Colonic mucosa (tissue), 4 donors: ENCODE results near the gene TRIP10. TPM values are rescaled to one million over a fixed set of nuclear protein-coding genes. Genes with fewer than 3 reads are reported as not detected.

ENCODE experiments used
- DNase-seq: peaks from one replicate; pipeline ENCODE4 v3.0.0-alpha.2; 2020
- H3K27ac ChIP-seq: fragments of 200-600 bp; one replicate; pipeline ENCODE4 v1.8.0; 2021
- H3K27me3 ChIP-seq: fragments of 200-600 bp; one replicate; pipeline ENCODE4 v1.8.0; 2021
- H3K36me3 ChIP-seq: fragments of 200-600 bp; one replicate; pipeline ENCODE4 v1.8.0; 2021
- H3K4me1 ChIP-seq: fragments of 200-600 bp; one replicate; pipeline ENCODE4 v1.8.0; 2021; ENCODE audit warnings: mild to moderate bottlenecking
- H3K4me3 ChIP-seq: fragments of 200-600 bp; one replicate; pipeline ENCODE4 v1.8.0; 2021
- H3K9ac ChIP-seq, 2 donors: one replicate each; pipeline ENCODE4 v1.7.0; 2013; ENCODE audit warnings: control low read depth in 2 of 2, low read depth in 2 of 2, low read length in 2 of 2
- H3K9me3 ChIP-seq: fragments of 200-600 bp; one replicate; pipeline ENCODE4 v1.8.0; 2021
- CTCF ChIP-seq: fragments of 200-600 bp; IDR thresholded peaks from one replicate; pipeline ENCODE4 v1.8.0; 2022; ENCODE audit warnings: antibody characterized with exemption, mild to moderate bottlenecking
- intact Hi-C: fragments of 100-400 bp; cut with DNase I; formaldehyde crosslinking; loops from one replicate; pipeline ENCODE4 v1.14.1; 2022
- total RNA-seq, 2 donors: library from RNA; stranded (reverse); fragmentation: NEBNext Ultra II Directional in 1 of 2; extraction: Animal tissue kit (Norgen Biotek cat#: 25700) in 1 of 2; gene quantifications; one replicate each; pipeline ENCODE4 v1.2.1, GENCODE V29; 2021
- donor health status: healthy.
- donor health status: DM: no; HTN: no; CAD: no.
- donor health status: DM: no; HTN: no; CAD: no.

The TRIP10 gene
- total RNA-seq, 2 donors from 2014 or later, result 67.7 to 78.2 TPM

GRCh38 chr19:6723738-6724137 is 15.7 kb upstream of the TRIP10 start:
- Histone ChIP-seq H3K9me3 (no peaks in the 10 kb centered on the region), H3K4me1 (no peaks in the 10 kb centered on the region), H3K4me3 (no peak overlapping the region), H3K36me3 (no peaks in the 10 kb centered on the region), H3K9ac (no peak overlapping the region), H3K27me3 (no peaks in the 10 kb centered on the region), H3K27ac (no peak overlapping the region)
- TF ChIP-seq CTCF, result no peak
- no peak for DNase-seq
- intact Hi-C loops, result no loop called here

GRCh38 chr19:6724631-6725492 is 14.6 kb upstream of the TRIP10 start:
- intact Hi-C loops, result no loop called here
- Histone ChIP-seq H3K4me3 (no peak overlapping the region), H3K9ac (no peak overlapping the region), H3K27ac (no peak overlapping the region), H3K4me1 (no peaks in the 10 kb centered on the region), H3K27me3 (no peaks in the 10 kb centered on the region), H3K36me3 (no peaks in the 10 kb centered on the region), H3K9me3 (no peaks in the 10 kb centered on the region)
- no peak for DNase-seq
- TF ChIP-seq CTCF, result no peak

- no peaks in the 10 kb centered on the region for H3K27me3 ChIP-seq
- H3K9ac ChIP-seq, result no peak overlapping the region
- no peak for DNase-seq
- H3K36me3 ChIP-seq, result no peaks in the 10 kb centered on the region
- H3K4me1 ChIP-seq, result no peaks in the 10 kb centered on the region
- H3K27ac ChIP-seq, result no peak overlapping the region
- H3K9me3 ChIP-seq, result no peaks in the 10 kb centered on the region
- TF ChIP-seq CTCF, result no peak
- intact Hi-C loops, result no loop called here
- no peak overlapping the region for H3K4me3 ChIP-seq
Observed at GRCh38 chr19:6725513-6726231, 13.8 kb upstream of the TRIP10 start.

GRCh38 chr19:6728346-6728745 is 11.1 kb upstream of the TRIP10 start:
- intact Hi-C loops, result no loop called here
- H3K27me3 ChIP-seq, result no peaks in the 10 kb centered on the region
- H3K4me1 ChIP-seq, result no peaks in the 10 kb centered on the region
- TF ChIP-seq CTCF, result no peak
- DNase-seq, result no peak
- H3K4me3 ChIP-seq, result no peak overlapping the region
- H3K27ac ChIP-seq, result no peak overlapping the region
- no peaks in the 10 kb centered on the region for H3K36me3 ChIP-seq
- no peaks in the 10 kb centered on the region for H3K9me3 ChIP-seq
- H3K9ac ChIP-seq, result no peak overlapping the region

- DNase-seq, result no peak
- no peaks in the 10 kb centered on the region for H3K9me3 ChIP-seq
- H3K27ac ChIP-seq, result peak overlapping the region; percentile 40
- no peaks in the 10 kb centered on the region for H3K4me1 ChIP-seq
- TF ChIP-seq CTCF, result no peak
- H3K36me3 ChIP-seq, result no peaks in the 10 kb centered on the region
- H3K9ac ChIP-seq, result peak overlapping the region in 1 of 2 donors; percentile 59
- intact Hi-C loops, result loop anchor here (5.0 kb wide), 1 partner anchor 133 kb away; no protein-coding TSS in a partner anchor
- no peaks in the 10 kb centered on the region for H3K27me3 ChIP-seq
- H3K4me3 ChIP-seq, result peak overlapping the region; percentile 20
Observed at GRCh38 chr19:6729573-6730152, 9.8 kb upstream of the TRIP10 start.
